Loucy (cell line): Measurements from ENCODE around the gene EMP1.
"Not testable (repeated sequence)": the region's sequence is repeated elsewhere in the genome, so short reads cannot be mapped to it uniquely, and the experiment has no call there.

Experiments used
- H2AFZ ChIP-seq: fragments of 200-600 bp; sonication (generic); 2 replicates; pipeline ENCODE4 v1.6.0; 2016; ENCODE audit warnings: antibody characterized with exemption, mild to moderate bottlenecking, low read length, moderate library complexity
- H3F3A ChIP-seq: fragments of 200-600 bp; 2 replicates; pipeline ENCODE4 v1.6.0; 2016; ENCODE audit warnings: antibody characterized with exemption, low read depth, mild to moderate bottlenecking
- H3K27me3 ChIP-seq: fragments of 200-600 bp; sonication (generic); 2 replicates; pipeline ENCODE4 v1.6.1; 2014; ENCODE audit warnings: low read length, mild to moderate bottlenecking; ENCODE audit not compliant: insufficient read depth, poor library complexity, severe bottlenecking
- H3K36me3 ChIP-seq: fragments of 200-600 bp; sonication (generic); 2 replicates; pipeline ENCODE4 v1.6.1; 2016; ENCODE audit warnings: low read length; ENCODE audit not compliant: insufficient read depth
- H3K4me1 ChIP-seq: fragments of 200-600 bp; sonication (generic); 2 replicates; pipeline ENCODE4 v1.5.1; 2014; ENCODE audit warnings: low read length, mild to moderate bottlenecking; ENCODE audit not compliant: insufficient read depth, poor library complexity, severe bottlenecking
- H3K4me2 ChIP-seq: fragments of 200-600 bp; sonication (generic); 2 replicates; pipeline ENCODE4 v1.6.0; 2014; ENCODE audit warnings: antibody characterized with exemption, low read length, low read depth, mild to moderate bottlenecking; ENCODE audit not compliant: poor library complexity, severe bottlenecking
- H3K4me3 ChIP-seq: fragments of 200-600 bp; sonication (generic); 2 replicates; pipeline ENCODE4 v1.5.1; 2014; ENCODE audit warnings: low read length, mild to moderate bottlenecking, mixed read lengths; ENCODE audit not compliant: poor library complexity, severe bottlenecking
- H3K79me2 ChIP-seq: fragments of 200-600 bp; sonication (generic); 2 replicates; pipeline ENCODE4 v1.6.1; 2014; ENCODE audit warnings: low read length; ENCODE audit not compliant: insufficient read depth
- H3K9ac ChIP-seq: fragments of 200-600 bp; sonication (generic); 2 replicates; pipeline ENCODE4 v1.6.0; 2014; ENCODE audit warnings: mild to moderate bottlenecking, low read depth, low read length, moderate library complexity; ENCODE audit not compliant: poor library complexity, severe bottlenecking
- H3K9me2 ChIP-seq: fragments of 200-600 bp; sonication (generic); replicated peaks from 2 replicates; pipeline ENCODE4 v1.6.1; 2016; ENCODE audit warnings: low read depth, low read length, mixed read lengths
- H3K9me3 ChIP-seq: fragments of 200-600 bp; sonication (generic); 2 replicates; pipeline ENCODE4 v1.6.1; 2014; ENCODE audit warnings: mild to moderate bottlenecking, antibody characterized with exemption, low read length, low read depth; ENCODE audit not compliant: insufficient read depth
- H4K20me1 ChIP-seq: fragments of 200-600 bp; sonication (generic); 2 replicates; pipeline ENCODE4 v1.6.0; 2014; ENCODE audit warnings: antibody characterized with exemption, low read length, mild to moderate bottlenecking; ENCODE audit not compliant: insufficient read depth, poor library complexity, severe bottlenecking
- EZH2phosphoT487 ChIP-seq: fragments of 200-600 bp; IDR thresholded peaks from 2 replicates; pipeline ENCODE4 v1.6.1; 2018; ENCODE audit warnings: antibody characterized with exemption, mild to moderate bottlenecking, moderate library complexity, borderline replicate concordance
- TF ChIP-seq, protein P1 (sequence below): fragments of 200-600 bp; sonication (generic); conservative IDR thresholded peaks from 2 replicates; pipeline ENCODE4 v1.5.1; 2014; ENCODE audit warnings: mild to moderate bottlenecking, antibody characterized with exemption, low read length

The EMP1 gene

DNA sequence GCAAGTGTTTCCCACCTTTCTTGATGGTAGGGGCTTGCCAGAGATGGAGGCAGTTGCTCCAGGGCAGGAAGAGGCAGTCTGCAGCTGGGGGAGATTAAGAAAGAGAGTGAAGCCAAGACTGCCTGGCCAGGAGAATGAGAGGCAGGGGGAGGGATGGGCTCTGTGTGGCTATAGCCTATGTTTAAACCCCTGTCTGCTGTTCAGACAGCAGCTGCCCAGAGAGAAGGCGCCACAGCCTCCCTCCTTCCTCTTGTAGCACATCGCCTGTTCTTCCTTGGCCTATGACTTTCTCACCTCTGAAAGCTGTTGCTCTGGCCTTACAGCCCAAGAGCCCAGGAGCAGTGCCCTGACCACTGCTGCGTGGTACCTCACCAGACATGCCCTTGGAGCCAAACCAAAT, 61.7 kb downstream of the EMP1 start:
- Histone ChIP-seq H3K36me3 (no peaks in the 10 kb centered on the region), H3K4me1 (peaks cover 5% of the 10 kb centered on the region), H3F3A (no peaks in the 10 kb centered on the region), H3K79me2 (no peaks in the 10 kb centered on the region), H4K20me1 (no peaks in the 10 kb centered on the region), H3K27me3 (no peaks in the 10 kb centered on the region), H2AFZ (no peak overlapping the region), H3K4me2 (no peak overlapping the region), H3K9me2 (no peaks in the 10 kb centered on the region), H3K4me3 (no peak overlapping the region), H3K9ac (no peak overlapping the region), H3K9me3 (no peaks in the 10 kb centered on the region)
- TF ChIP-seq EZH2phosphoT487: no peak
- TF ChIP-seq, protein P1, sequence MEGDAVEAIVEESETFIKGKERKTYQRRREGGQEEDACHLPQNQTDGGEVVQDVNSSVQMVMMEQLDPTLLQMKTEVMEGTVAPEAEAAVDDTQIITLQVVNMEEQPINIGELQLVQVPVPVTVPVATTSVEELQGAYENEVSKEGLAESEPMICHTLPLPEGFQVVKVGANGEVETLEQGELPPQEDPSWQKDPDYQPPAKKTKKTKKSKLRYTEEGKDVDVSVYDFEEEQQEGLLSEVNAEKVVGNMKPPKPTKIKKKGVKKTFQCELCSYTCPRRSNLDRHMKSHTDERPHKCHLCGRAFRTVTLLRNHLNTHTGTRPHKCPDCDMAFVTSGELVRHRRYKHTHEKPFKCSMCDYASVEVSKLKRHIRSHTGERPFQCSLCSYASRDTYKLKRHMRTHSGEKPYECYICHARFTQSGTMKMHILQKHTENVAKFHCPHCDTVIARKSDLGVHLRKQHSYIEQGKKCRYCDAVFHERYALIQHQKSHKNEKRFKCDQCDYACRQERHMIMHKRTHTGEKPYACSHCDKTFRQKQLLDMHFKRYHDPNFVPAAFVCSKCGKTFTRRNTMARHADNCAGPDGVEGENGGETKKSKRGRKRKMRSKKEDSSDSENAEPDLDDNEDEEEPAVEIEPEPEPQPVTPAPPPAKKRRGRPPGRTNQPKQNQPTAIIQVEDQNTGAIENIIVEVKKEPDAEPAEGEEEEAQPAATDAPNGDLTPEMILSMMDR: no peak

DNA sequence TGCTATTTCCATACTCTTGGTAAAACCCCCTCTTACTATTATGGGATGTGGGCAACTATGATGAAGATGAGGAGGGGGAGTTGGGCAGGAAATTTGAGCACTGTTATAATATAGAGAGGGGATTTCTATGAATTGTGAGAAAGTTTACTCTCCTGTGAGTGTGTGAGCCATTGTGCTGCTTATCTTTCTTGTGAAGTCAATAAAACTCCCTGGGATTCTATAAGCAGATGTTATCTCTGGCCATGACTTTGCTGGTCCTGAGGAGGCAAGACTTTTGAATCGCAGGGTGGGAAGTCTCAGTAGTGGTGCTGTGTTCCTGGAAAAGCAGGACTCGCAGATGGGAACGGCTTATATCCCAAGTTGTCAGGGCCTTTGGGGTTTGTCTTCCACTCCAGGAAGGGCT, 62.2 kb downstream of the EMP1 start:
- no peaks in the 10 kb centered on the region for H3K27me3 ChIP-seq
- H3K36me3 ChIP-seq: no peaks in the 10 kb centered on the region
- H3K9ac ChIP-seq: no peak overlapping the region
- no peaks in the 10 kb centered on the region for H3K9me3 ChIP-seq
- TF ChIP-seq EZH2phosphoT487: no peak
- TF ChIP-seq, protein P1: no peak
- H3F3A ChIP-seq: no peaks in the 10 kb centered on the region
- no peak overlapping the region for H2AFZ ChIP-seq
- no peak overlapping the region for H3K4me2 ChIP-seq
- H3K9me2 ChIP-seq: no peaks in the 10 kb centered on the region
- no peak overlapping the region for H3K4me3 ChIP-seq
- H4K20me1 ChIP-seq: no peaks in the 10 kb centered on the region
- peaks cover 5% of the 10 kb centered on the region for H3K4me1 ChIP-seq
- H3K79me2 ChIP-seq: no peaks in the 10 kb centered on the region

DNA sequence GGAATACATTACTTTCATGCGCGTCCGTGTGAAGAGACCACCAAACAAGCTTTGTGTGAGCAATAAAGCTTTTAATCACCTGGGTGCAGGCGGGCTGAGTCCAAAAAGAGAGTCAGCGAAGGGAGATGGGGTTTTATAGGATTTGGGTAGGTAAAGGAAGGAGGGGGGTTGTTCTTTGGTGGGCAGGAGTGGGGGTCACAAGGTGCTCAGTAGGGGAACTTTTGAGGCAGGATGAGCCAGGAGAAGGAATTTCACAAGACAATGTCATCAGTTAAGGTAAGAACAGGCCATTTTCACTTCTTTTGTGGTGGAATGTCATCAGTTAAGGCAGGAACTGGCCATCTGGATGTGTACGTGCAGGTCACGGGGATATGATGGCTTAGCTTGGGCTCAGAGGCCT, 63.1 kb downstream of the EMP1 start:
- H3K9me2 ChIP-seq, H3K36me3 ChIP-seq, H3K9ac ChIP-seq, H3K4me1 ChIP-seq, H3K4me3 ChIP-seq, H3K79me2 ChIP-seq, H3K27me3 ChIP-seq, H2AFZ ChIP-seq, H4K20me1 ChIP-seq, H3F3A ChIP-seq, H3K4me2 ChIP-seq, H3K9me3 ChIP-seq: not testable (repeated sequence)

DNA sequence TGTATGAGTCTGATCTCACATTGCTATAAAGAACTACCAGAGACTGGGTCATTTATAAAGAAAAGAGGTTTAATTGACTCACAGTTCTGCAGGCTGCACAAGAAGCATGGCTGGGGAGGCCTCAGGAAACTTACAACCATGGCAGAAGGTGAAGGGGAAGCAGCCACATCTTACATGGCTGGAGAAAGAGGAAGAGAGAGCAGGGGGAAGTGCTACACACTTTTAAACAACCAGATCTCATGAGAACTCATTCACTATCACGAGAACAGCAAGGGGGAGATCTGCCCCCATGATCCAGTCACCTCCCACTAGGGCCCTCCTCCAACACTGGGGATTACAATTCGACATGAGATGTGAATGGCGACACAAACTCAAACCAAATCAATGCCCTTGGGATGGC, 71.3 kb downstream of the EMP1 start:
- H3F3A ChIP-seq: not testable (repeated sequence)

More for the DNA sequence above, 71.3 kb downstream of the EMP1 start:
- not testable (repeated sequence) for H3K9ac ChIP-seq, H3K9me3 ChIP-seq, H3K4me1 ChIP-seq, H3K79me2 ChIP-seq, H3K4me2 ChIP-seq, H3K36me3 ChIP-seq, H4K20me1 ChIP-seq, H3K27me3 ChIP-seq, H3K9me2 ChIP-seq, H3K4me3 ChIP-seq, H2AFZ ChIP-seq
